K562 (cell line): ENCODE results near the gene CUEDC2. TPM values are rescaled to one million over a fixed set of nuclear protein-coding genes. Genes with fewer than 3 reads are reported as not detected.

Source experiments
- CTBP1 ChIP-seq: fragments of 450-650 bp; IDR thresholded peaks from 2 replicates; pipeline ENCODE4 v1.6.1; 2016; ENCODE audit warnings: borderline replicate concordance
- DNMT1 ChIP-seq: fragments of 450-650 bp; IDR thresholded peaks from 2 replicates; pipeline ENCODE4 v1.6.1; 2016; ENCODE audit warnings: antibody characterized with exemption, mild to moderate bottlenecking
- HNRNPK ChIP-seq: fragments of 200-400 bp; formaldehyde crosslinking; IDR thresholded peaks from one replicate; pipeline ENCODE4 v1.6.1; 2018; ENCODE audit warnings: mild to moderate bottlenecking, low read depth, low read length; ENCODE audit not compliant: poor library complexity, severe bottlenecking
- KDM4B ChIP-seq, 2 experiments: fragments of 450-650 bp in 1 of 2; sonication (generic) in 1 of 2; IDR thresholded peaks; 2 replicates each; pipeline ENCODE4 v1.6.1; 2016 to 2017; ENCODE audit warnings: borderline replicate concordance in 2 of 2, antibody characterized with exemption in 1 of 2, low read depth in 1 of 2, mild to moderate bottlenecking in 1 of 2
- KLF16 ChIP-seq: IDR thresholded peaks from 2 replicates; pipeline ENCODE4 v1.6.1; 2016; ENCODE audit warnings: antibody characterized with exemption
- NFIX ChIP-seq: fragments of 250-450 bp; sonication (Bioruptor Pico); IDR thresholded peaks from 2 replicates; pipeline ENCODE4 v1.4.0; 2020; ENCODE audit warnings: low read depth, mild to moderate bottlenecking, moderate library complexity
- PTTG1 ChIP-seq: fragments of 450-650 bp; IDR thresholded peaks from 2 replicates; pipeline ENCODE4 v1.6.1; 2016; ENCODE audit warnings: low read depth, mild to moderate bottlenecking, missing genetic modification characterization, missing compliant biosample characterization
- RCOR1 ChIP-seq, 2 experiments: IDR thresholded peaks; 2 replicates each; pipeline ENCODE4 v1.6.1; 2012; ENCODE audit warnings: low read depth in 2 of 2, low read length in 2 of 2, borderline replicate concordance in 1 of 2, improper control_type of control experiment in 1 of 2
- U2AF2 ChIP-seq: fragments of 200-400 bp; formaldehyde crosslinking; optimal IDR thresholded peaks from 2 replicates; pipeline ENCODE3; 2017; ENCODE audit warnings: low read depth, mild to moderate bottlenecking, low read length
- ZNF143 ChIP-seq: sonication (generic); formaldehyde crosslinking; IDR thresholded peaks from 2 replicates; pipeline ENCODE4 v1.9.0; 2022; ENCODE audit warnings: mild to moderate bottlenecking, missing genetic modification reagents
- polyA plus RNA-seq, 8 experiments: library from polyadenylated mRNA; depleted of rRNA in 4 of 8; stranded (reverse) in 5 of 8; unstranded in 3 of 8; fragments of >200 nt; fragmentation: Nextera tagmentation in 2 of 8; fragmentation: Illumina TruSeq in 1 of 8; extraction: Ambion mirVana in 2 of 8; extraction: Trizol in 1 of 8; gene quantifications; 2 replicates each; pipeline versions ENCODE4 v1.2.1 to v1.2.3, GENCODE V29; 2011 to 2014; ENCODE audit warnings: inconsistent platforms in 1 of 8, missing spikeins in 1 of 8
- total RNA-seq, 7 experiments: library from RNA; depleted of rRNA in 6 of 7; stranded (reverse); fragments of >200 nt in 6 of 7; fragmentation: Illumina TruSeq in 2 of 7; extraction: Trizol in 2 of 7; gene quantifications; 2 replicates each; pipeline versions ENCODE4 v1.2.1 to v1.2.3, GENCODE V29; 2011 to 2021; ENCODE audit warnings: low replicate concordance in 1 of 7
- TF ChIP-seq, protein P1 (sequence below), 3 experiments: fragments of 200-800 bp in 1 of 3; sonication (Bioruptor generic) in 1 of 3; sonication (generic) in 1 of 3; formaldehyde crosslinking in 1 of 3; IDR thresholded peaks; 2 replicates each; pipeline versions ENCODE4 v1.6.1 to v1.8.0; 2016 to 2022; ENCODE audit warnings: mild to moderate bottlenecking in 2 of 3, missing compliant biosample characterization in 2 of 3, missing genetic modification characterization in 2 of 3, missing genetic modification reagents in 1 of 3
- TF ChIP-seq, protein P2 (sequence below): sonication (generic); formaldehyde crosslinking; IDR thresholded peaks from 2 replicates; pipeline ENCODE4 v1.8.0; 2022; ENCODE audit warnings: missing genetic modification reagents, mild to moderate bottlenecking, moderate library complexity, borderline replicate concordance
- TF ChIP-seq, protein P3 (sequence below): fragments of 250-450 bp; sonication (Bioruptor Pico); IDR thresholded peaks from 2 replicates; pipeline ENCODE4 v1.8.0; 2021; ENCODE audit warnings: moderate library complexity, mild to moderate bottlenecking, inconsistent platforms
- TF ChIP-seq, protein P4 (sequence below): fragments of 250-450 bp; sonication (Bioruptor Pico); IDR thresholded peaks from 2 replicates; pipeline ENCODE4 v1.4.0; 2020; ENCODE audit warnings: mild to moderate bottlenecking

The CUEDC2 gene
- total and polyA plus RNA-seq, 9 of the 15 experiments (the other 6 are each of a cell fraction or from before 2014, with no cell fraction given) = 8.5 to 48.9 (median 27.4) TPM

DNA sequence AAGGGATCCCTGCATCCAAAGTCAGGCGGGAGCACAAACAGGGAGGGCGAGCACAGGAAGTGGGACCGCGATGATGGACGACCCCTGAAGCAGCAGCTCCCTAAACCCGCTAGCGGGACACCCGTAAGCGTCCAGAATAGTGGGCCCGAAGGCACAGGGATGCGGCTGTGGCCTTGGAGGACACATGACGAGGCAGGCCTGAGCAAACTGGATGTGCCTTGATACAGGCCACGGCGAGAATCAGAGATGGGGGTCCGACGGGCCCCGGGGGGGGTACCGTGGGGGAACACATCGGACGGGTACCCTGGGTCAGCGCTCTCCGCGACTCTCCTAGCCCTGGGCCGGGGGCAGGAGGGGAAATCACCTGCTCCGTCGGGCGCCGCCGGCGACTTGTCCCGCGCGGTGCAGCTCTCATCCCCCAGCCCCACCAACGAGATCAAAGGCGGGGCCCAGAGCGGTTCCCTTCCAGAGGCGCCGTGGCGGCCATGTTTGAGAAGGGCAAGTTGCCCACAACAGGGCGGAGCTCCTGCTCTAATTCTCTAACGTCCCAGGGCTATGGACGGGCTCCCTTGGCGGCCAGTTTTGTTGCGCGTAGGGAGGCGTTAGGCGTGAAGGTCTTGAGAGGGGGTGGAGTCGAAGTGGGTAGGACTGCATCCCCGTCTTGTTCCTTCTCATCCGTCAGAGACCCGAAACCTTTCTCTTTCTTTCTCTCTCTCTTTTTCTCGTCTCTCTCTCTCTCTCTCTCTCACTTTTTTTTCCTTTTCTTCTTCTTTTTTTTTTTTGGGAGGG is at the start of gene CUEDC2 (continued):
- TF ChIP-seq, protein P1, sequence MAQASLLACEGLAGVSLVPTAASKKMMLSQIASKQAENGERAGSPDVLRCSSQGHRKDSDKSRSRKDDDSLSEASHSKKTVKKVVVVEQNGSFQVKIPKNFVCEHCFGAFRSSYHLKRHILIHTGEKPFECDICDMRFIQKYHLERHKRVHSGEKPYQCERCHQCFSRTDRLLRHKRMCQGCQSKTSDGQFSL (CRISPR knock-in tag; IDR thresholded peaks at IDR 0.05) = peak; percentile 81
- TF ChIP-seq, protein P1 (tag; IDR thresholded peaks at IDR 0.05) = peak in 1 of 2 experiments; percentile 74; a peak in 2 of 4 replicates
- TF ChIP-seq DNMT1 (no peak), NFIX (CRISPR knock-in tag) (no peak), CTBP1 (peak; percentile 48; the same call in 1 of the 2 replicates), KDM4B (IDR thresholded peaks at IDR 0.05; ENCODE audit: borderline replicate concordance in 2 of 2, low read depth in 1 of 2) (0 out of 4 replicates have a peak, but pooled peaks of 1 of the 2 experiments have one; percentile 27), PTTG1 (tag) (no peak), KLF16 (peak; percentile 86), U2AF2 (no peak), HNRNPK (no peak), ZNF143 (CRISPR knock-in tag) (no peak), RCOR1 (IDR thresholded peaks at IDR 0.05; ENCODE audit: borderline replicate concordance in 1 of 2, low read depth in 2 of 2, low read length in 2 of 2) (peak in 1 of 2 experiments; percentile 56; a peak in 2 of 4 replicates)
- TF ChIP-seq, protein P2, sequence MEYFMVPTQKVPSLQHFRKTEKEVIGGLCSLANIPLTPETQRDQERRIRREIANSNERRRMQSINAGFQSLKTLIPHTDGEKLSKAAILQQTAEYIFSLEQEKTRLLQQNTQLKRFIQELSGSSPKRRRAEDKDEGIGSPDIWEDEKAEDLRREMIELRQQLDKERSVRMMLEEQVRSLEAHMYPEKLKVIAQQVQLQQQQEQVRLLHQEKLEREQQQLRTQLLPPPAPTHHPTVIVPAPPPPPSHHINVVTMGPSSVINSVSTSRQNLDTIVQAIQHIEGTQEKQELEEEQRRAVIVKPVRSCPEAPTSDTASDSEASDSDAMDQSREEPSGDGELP (CRISPR knock-in tag) = peak; percentile 79
- TF ChIP-seq, protein P3, sequence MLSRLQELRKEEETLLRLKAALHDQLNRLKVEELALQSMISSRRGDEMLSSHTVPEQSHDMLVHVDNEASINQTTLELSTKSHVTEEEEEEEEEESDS (CRISPR knock-in tag) = no peak
- TF ChIP-seq, protein P4, sequence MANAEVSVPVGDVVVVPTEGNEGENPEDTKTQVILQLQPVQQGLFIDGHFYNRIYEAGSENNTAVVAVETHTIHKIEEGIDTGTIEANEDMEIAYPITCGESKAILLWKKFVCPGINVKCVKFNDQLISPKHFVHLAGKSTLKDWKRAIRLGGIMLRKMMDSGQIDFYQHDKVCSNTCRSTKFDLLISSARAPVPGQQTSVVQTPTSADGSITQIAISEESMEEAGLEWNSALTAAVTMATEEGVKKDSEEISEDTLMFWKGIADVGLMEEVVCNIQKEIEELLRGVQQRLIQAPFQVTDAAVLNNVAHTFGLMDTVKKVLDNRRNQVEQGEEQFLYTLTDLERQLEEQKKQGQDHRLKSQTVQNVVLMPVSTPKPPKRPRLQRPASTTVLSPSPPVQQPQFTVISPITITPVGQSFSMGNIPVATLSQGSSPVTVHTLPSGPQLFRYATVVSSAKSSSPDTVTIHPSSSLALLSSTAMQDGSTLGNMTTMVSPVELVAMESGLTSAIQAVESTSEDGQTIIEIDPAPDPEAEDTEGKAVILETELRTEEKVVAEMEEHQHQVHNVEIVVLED (CRISPR knock-in tag) = peak; percentile 58; the same call in 1 of the 2 replicates
